Panc1 (cell line): ENCODE results near the gene ENAH. TPM values are rescaled to one million over a fixed set of nuclear protein-coding genes. Genes with fewer than 3 reads are reported as not detected.

Source experiments
- ATAC-seq: fragments of 200-7000 bp; cut with Tn5 transposase; 2 replicates; pipeline ENCODE4 v1.9.1; 2020; ENCODE audit warnings: mild to moderate bottlenecking, moderate library complexity
- BruUV-seq: library from RNA; stranded (reverse); fragments of 400-500 nt; replicated peaks from 2 replicates; lab custom pipeline; 2021; lab: Mats Ljungman, UMichigan
- CTCF ChIA-PET: fragments of 300-600 bp; sonication (Branson Sonifier 250); formaldehyde crosslinking; loops from one replicate; lab custom pipeline; 2022; ENCODE audit warnings: antibody characterized with exemption; lab: Charles Lee
- POLR2A ChIA-PET: fragments of 300-600 bp; sonication (Branson Sonifier 250); formaldehyde crosslinking; loops from one replicate; lab custom pipeline; 2022; ENCODE audit warnings: antibody characterized with exemption; lab: Charles Lee
- DNase-seq: peaks from one replicate; pipeline ENCODE4 v3.0.0-alpha.2; 2010; ENCODE audit warnings: low read depth, low spot score
- H3K27ac ChIP-seq: 2 replicates; pipeline ENCODE4 v1.5.1; 2011; ENCODE audit warnings: mild to moderate bottlenecking, low read length, inconsistent platforms
- H3K27me3 ChIP-seq: fragments of 200-500 bp; sonication (Bioruptor generic); 2 replicates; pipeline ENCODE4 v1.6.0; 2014; ENCODE audit warnings: low read length, inconsistent platforms; ENCODE audit not compliant: control insufficient read depth, insufficient read depth
- H3K36me3 ChIP-seq: fragments of 200-500 bp; sonication (Bioruptor generic); 2 replicates; pipeline ENCODE4 v1.5.1; 2014; ENCODE audit warnings: inconsistent platforms, mild to moderate bottlenecking, low read length, moderate library complexity; ENCODE audit not compliant: control insufficient read depth, insufficient read depth
- H3K4me1 ChIP-seq: 2 replicates; pipeline ENCODE4 v1.5.1; 2011; ENCODE audit warnings: inconsistent platforms, mild to moderate bottlenecking, low read length, moderate library complexity; ENCODE audit not compliant: control insufficient read depth, insufficient read depth
- H3K4me3 ChIP-seq, 2 experiments: 2 replicates each; pipeline ENCODE4 v1.5.1; 2011 to 2012; ENCODE audit warnings: low read depth in 2 of 2, low read length in 2 of 2, mild to moderate bottlenecking in 2 of 2, inconsistent platforms in 1 of 2, moderate library complexity in 1 of 2
- H3K9me3 ChIP-seq: fragments of 200-500 bp; sonication (Bioruptor generic); 2 replicates; pipeline ENCODE4 v1.5.1; 2014; ENCODE audit warnings: low read depth, mild to moderate bottlenecking, inconsistent platforms, low read length, moderate library complexity; ENCODE audit not compliant: control insufficient read depth, insufficient read depth
- POLR2AphosphoS5 ChIP-seq: IDR thresholded peaks from 2 replicates; pipeline ENCODE4 v1.6.1; 2012; ENCODE audit warnings: mild to moderate bottlenecking, low read depth, low read length, moderate library complexity
- REST ChIP-seq, 2 experiments: IDR thresholded peaks; 2 replicates each; pipeline ENCODE4 v1.6.1; 2011 to 2012; ENCODE audit warnings: low read depth in 2 of 2, control low read depth in 1 of 2, low read length in 1 of 2, mild to moderate bottlenecking in 1 of 2, moderate library complexity in 1 of 2; ENCODE audit not compliant: insufficient read depth in 1 of 2
- SIN3A ChIP-seq: IDR thresholded peaks from 2 replicates; pipeline ENCODE4 v1.6.1; 2012; ENCODE audit warnings: low read depth, mild to moderate bottlenecking, low read length, moderate library complexity, borderline replicate concordance; ENCODE audit not compliant: insufficient read depth
- TCF7L2 ChIP-seq: IDR thresholded peaks from 2 replicates; pipeline ENCODE4 v1.6.1; 2011; ENCODE audit warnings: mild to moderate bottlenecking, low read depth, low read length, inconsistent platforms
- in situ Hi-C: cut with HindIII; loops from 2 replicates; pipeline ENCODE4 v1.10.0; 2016; ENCODE audit warnings: low sequenced_read_pairs, low pct_unique_long_range_greater_than_20kb
- intact Hi-C: fragments of 100-400 bp; cut with micrococcal nuclease; formaldehyde crosslinking; loops from one replicate; pipeline ENCODE4 v1.10.0; 2022; ENCODE audit not compliant: unreplicated experiment
- total RNA-seq: library from RNA; stranded (reverse); gene quantifications from one replicate; pipeline ENCODE4 v1.2.1, GENCODE V29; 2021; ENCODE audit not compliant: unreplicated experiment
- TF ChIP-seq, protein P1 (sequence below): fragments of 450-650 bp; IDR thresholded peaks from 2 replicates; pipeline ENCODE4 v1.5.1; 2017; ENCODE audit warnings: mild to moderate bottlenecking

The ENAH gene
- total RNA-seq, 1 experiment from 2014 or later: 133 TPM

GRCh38 chr1:225593414-225593813 lies 59.5 kb downstream of the ENAH start:
- POLR2A ChIA-PET: no interaction called here
- in situ Hi-C loops (no loop called here), intact Hi-C loops (no loop called here)
- Histone ChIP-seq H3K36me3 (no peaks in the 10 kb centered on the region; the same call in 1 of the 2 replicates), H3K27me3 (no peaks in the 10 kb centered on the region), H3K9me3 (no peaks in the 10 kb centered on the region), H3K4me1 (no peaks in the 10 kb centered on the region; the same call in 1 of the 2 replicates), H3K4me3 (no peak overlapping the region), H3K27ac (no peak overlapping the region)
- TF ChIP-seq POLR2AphosphoS5 (no peak), REST (IDR thresholded peaks at IDR 0.05; ENCODE audit: insufficient read depth in 1 of 2, low read depth in 2 of 2, low read length in 1 of 2) (no peak), SIN3A (no peak), TCF7L2 (no peak)
- TF ChIP-seq, protein P1, sequence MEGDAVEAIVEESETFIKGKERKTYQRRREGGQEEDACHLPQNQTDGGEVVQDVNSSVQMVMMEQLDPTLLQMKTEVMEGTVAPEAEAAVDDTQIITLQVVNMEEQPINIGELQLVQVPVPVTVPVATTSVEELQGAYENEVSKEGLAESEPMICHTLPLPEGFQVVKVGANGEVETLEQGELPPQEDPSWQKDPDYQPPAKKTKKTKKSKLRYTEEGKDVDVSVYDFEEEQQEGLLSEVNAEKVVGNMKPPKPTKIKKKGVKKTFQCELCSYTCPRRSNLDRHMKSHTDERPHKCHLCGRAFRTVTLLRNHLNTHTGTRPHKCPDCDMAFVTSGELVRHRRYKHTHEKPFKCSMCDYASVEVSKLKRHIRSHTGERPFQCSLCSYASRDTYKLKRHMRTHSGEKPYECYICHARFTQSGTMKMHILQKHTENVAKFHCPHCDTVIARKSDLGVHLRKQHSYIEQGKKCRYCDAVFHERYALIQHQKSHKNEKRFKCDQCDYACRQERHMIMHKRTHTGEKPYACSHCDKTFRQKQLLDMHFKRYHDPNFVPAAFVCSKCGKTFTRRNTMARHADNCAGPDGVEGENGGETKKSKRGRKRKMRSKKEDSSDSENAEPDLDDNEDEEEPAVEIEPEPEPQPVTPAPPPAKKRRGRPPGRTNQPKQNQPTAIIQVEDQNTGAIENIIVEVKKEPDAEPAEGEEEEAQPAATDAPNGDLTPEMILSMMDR: no peak
- BruUV-seq: no TSS peak
- ATAC-seq (no peak), DNase-seq (no peak)
- CTCF ChIA-PET: no interaction called here

- no peaks in the 10 kb centered on the region; the same call in 1 of the 2 replicates for H3K36me3 ChIP-seq
- intact Hi-C loops: no loop called here
- DNase-seq: no peak
- no peak for ATAC-seq
- no peaks in the 10 kb centered on the region for H3K27me3 ChIP-seq
- H3K4me1 ChIP-seq: no peaks in the 10 kb centered on the region; the same call in 1 of the 2 replicates
- CTCF ChIA-PET: interaction anchor here (0.9 kb wide), 1 partner anchor 82 kb away, joined by 5 read pairs; no protein-coding TSS in a partner anchor
- H3K27ac ChIP-seq: no peak overlapping the region; the same call in 1 of the 2 replicates
- no peak for TF ChIP-seq SIN3A
- in situ Hi-C loops: no loop called here
- H3K4me3 ChIP-seq: no peak overlapping the region
- POLR2A ChIA-PET: no interaction called here
- no peaks in the 10 kb centered on the region for H3K9me3 ChIP-seq
- no TSS peak for BruUV-seq
Observed at GRCh38 chr1:225592362-225593025, 60.4 kb downstream of the ENAH start.

- CTCF ChIA-PET: no interaction called here
- in situ Hi-C loops: no loop called here
Observed at GRCh38 chr1:225587310-225587709, 65.6 kb downstream of the ENAH start.

More at GRCh38 chr1:225587310-225587709, 65.6 kb downstream of the ENAH start:
- no peaks in the 10 kb centered on the region for H3K9me3 ChIP-seq
- no TSS peak for BruUV-seq
- intact Hi-C loops: no loop called here
- H3K4me1 ChIP-seq: no peaks in the 10 kb centered on the region; the same call in 1 of the 2 replicates
- H3K36me3 ChIP-seq: no peaks in the 10 kb centered on the region
- no peak overlapping the region for H3K4me3 ChIP-seq
- H3K27ac ChIP-seq: no peak overlapping the region
- DNase-seq (no peak), ATAC-seq (no peak)
- TF ChIP-seq TCF7L2 (no peak), REST (IDR thresholded peaks at IDR 0.05; ENCODE audit: insufficient read depth in 1 of 2, low read depth in 2 of 2, low read length in 1 of 2) (no peak), SIN3A (no peak), POLR2AphosphoS5 (no peak)
- TF ChIP-seq, protein P1: no peak
- H3K27me3 ChIP-seq: no peaks in the 10 kb centered on the region
- POLR2A ChIA-PET: no interaction called here
